Activated naive CD4-positive, alpha-beta T cell treated with anti-CD3 and anti-CD28 coated beads, Interleukin-2, amount 10 ng/mL, durations not matched to agents 7 days and 5 days (primary cell): Measurements from ENCODE around the gene SLC39A9.
"Not testable (repeated sequence)": the region's sequence is repeated elsewhere in the genome, so short reads cannot be mapped to it uniquely, and the experiment has no call there.

Experiments
- CTCF ChIA-PET: fragments of 350-600 bp; sonication (Branson Sonifier 250); formaldehyde crosslinking; loops from one replicate; lab custom pipeline; 2021; ENCODE audit warnings: antibody characterized with exemption; lab: Charles Lee
- DNase-seq: peaks from one replicate; pipeline ENCODE4 v3.0.0-alpha.2; 2020
- H3K27ac Mint-ChIP-seq: one replicate; pipeline ENCODE4 v1.8.0; 2021; ENCODE audit warnings: mild to moderate bottlenecking, moderate library complexity, mixed read lengths
- H3K27me3 Mint-ChIP-seq: one replicate; pipeline ENCODE4 v1.8.0; 2021; ENCODE audit warnings: mild to moderate bottlenecking, mixed read lengths
- H3K36me3 Mint-ChIP-seq: one replicate; pipeline ENCODE4 v1.8.0; 2021; ENCODE audit warnings: mixed read lengths
- H3K4me1 Mint-ChIP-seq: one replicate; pipeline ENCODE4 v1.8.0; 2021; ENCODE audit warnings: mixed read lengths
- H3K4me3 Mint-ChIP-seq: one replicate; pipeline ENCODE4 v1.8.0; 2021; ENCODE audit warnings: mild to moderate bottlenecking, moderate library complexity, mixed read lengths
- H3K9me3 Mint-ChIP-seq: one replicate; pipeline ENCODE4 v1.8.0; 2021; ENCODE audit warnings: mixed read lengths

The SLC39A9 gene

GRCh38 chr14:69413483-69413882, 15.0 kb downstream of the SLC39A9 start:
- peaks cover 17% of the 10 kb centered on the region for H3K36me3 Mint-ChIP-seq
- H3K4me3 Mint-ChIP-seq, result no peak overlapping the region
- H3K27ac Mint-ChIP-seq, result no peak overlapping the region
- CTCF ChIA-PET, result no interaction called here
- no peaks in the 10 kb centered on the region for H3K27me3 Mint-ChIP-seq
- DNase-seq, result no peak
- H3K9me3 Mint-ChIP-seq, result peaks cover 11% of the 10 kb centered on the region
- no peaks in the 10 kb centered on the region for H3K4me1 Mint-ChIP-seq

GRCh38 chr14:69416087-69416486, 17.6 kb downstream of the SLC39A9 start:
- H3K4me3 Mint-ChIP-seq, DNase-seq, CTCF ChIA-PET, H3K27me3 Mint-ChIP-seq, H3K27ac Mint-ChIP-seq: not testable (repeated sequence)
- H3K4me1 Mint-ChIP-seq, result peaks cover 15% of the 10 kb centered on the region
- peaks cover 11% of the 10 kb centered on the region for H3K9me3 Mint-ChIP-seq
- peaks cover 17% of the 10 kb centered on the region for H3K36me3 Mint-ChIP-seq

- CTCF ChIA-PET, result no interaction called here
- H3K27me3 Mint-ChIP-seq, result no peaks in the 10 kb centered on the region
- H3K9me3 Mint-ChIP-seq, result no peaks in the 10 kb centered on the region
- DNase-seq, result no peak
- H3K4me3 Mint-ChIP-seq, result no peak overlapping the region
- peaks cover 31% of the 10 kb centered on the region for H3K36me3 Mint-ChIP-seq
- H3K27ac Mint-ChIP-seq, result no peak overlapping the region
- peaks cover 17% of the 10 kb centered on the region for H3K4me1 Mint-ChIP-seq
Measured at GRCh38 chr14:69423279-69423678, 24.8 kb downstream of the SLC39A9 start.

DNA sequence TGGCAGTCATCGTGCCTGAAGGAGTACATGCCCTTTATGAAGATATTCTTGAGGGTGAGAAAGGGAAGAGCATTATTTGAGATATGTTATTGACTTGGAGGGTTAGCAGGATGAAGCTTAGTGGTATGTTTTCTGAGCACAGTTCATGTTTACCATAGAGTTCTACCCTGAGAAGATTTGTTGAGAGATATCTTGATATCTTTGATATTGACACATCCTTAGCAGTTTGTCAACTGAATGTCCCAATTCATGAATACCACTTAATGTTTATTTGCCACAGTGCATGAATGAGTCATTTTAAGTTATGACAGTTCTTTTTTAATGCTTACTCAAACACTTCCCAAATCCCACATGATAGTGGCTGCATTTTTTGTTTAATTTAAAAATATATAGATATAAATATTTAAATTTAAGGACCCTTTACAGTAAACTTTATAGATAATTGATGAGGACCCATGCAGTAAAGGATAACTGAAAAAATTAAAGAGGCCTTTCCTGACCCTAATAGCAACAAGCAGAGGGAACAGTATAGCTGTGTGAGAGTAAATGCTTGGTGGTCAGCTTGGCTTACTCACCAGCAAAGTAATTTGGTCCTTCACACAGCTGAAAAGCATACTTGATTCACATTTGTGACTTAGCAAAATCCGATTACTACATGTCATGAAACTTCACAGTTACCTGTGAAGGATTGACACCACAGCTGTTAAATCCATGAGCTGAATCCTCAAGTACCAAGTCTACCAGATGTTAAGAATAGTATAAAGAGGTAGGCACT, 25.8 kb downstream of the SLC39A9 start:
- no peaks in the 10 kb centered on the region for H3K9me3 Mint-ChIP-seq
- H3K36me3 Mint-ChIP-seq, result peaks cover 34% of the 10 kb centered on the region
- no peak for DNase-seq
- no peak overlapping the region for H3K4me3 Mint-ChIP-seq
- no peaks in the 10 kb centered on the region for H3K27me3 Mint-ChIP-seq
- CTCF ChIA-PET, result interaction anchor here (1.0 kb wide), 1 partner anchor 12 kb away, joined by 3 read pairs; no protein-coding TSS in a partner anchor
- peaks cover 11% of the 10 kb centered on the region for H3K4me1 Mint-ChIP-seq
- no peak overlapping the region for H3K27ac Mint-ChIP-seq

GRCh38 chr14:69427596-69427995, 29.1 kb downstream of the SLC39A9 start:
- CTCF ChIA-PET, result no interaction called here
- Mint-ChIP-seq H3K9me3 (no peaks in the 10 kb centered on the region), H3K36me3 (peaks cover 26% of the 10 kb centered on the region)

GRCh38 chr14:69428289-69428998, 30.0 kb downstream of the SLC39A9 start:
- Mint-ChIP-seq H3K27me3 (no peaks in the 10 kb centered on the region), H3K36me3 (peaks cover 26% of the 10 kb centered on the region), H3K4me3 (no peak overlapping the region), H3K4me1 (no peaks in the 10 kb centered on the region), H3K9me3 (no peaks in the 10 kb centered on the region), H3K27ac (peak overlapping the region; percentile 22)
- CTCF ChIA-PET, result no interaction called here
- no peak for DNase-seq

More at GRCh38 chr14:69427596-69427995, 29.1 kb downstream of the SLC39A9 start:
- H3K4me1 Mint-ChIP-seq, result no peaks in the 10 kb centered on the region
- H3K4me3 Mint-ChIP-seq, result no peak overlapping the region
- H3K27me3 Mint-ChIP-seq, result no peaks in the 10 kb centered on the region
- H3K27ac Mint-ChIP-seq, result no peak overlapping the region
- no peak for DNase-seq

DNA sequence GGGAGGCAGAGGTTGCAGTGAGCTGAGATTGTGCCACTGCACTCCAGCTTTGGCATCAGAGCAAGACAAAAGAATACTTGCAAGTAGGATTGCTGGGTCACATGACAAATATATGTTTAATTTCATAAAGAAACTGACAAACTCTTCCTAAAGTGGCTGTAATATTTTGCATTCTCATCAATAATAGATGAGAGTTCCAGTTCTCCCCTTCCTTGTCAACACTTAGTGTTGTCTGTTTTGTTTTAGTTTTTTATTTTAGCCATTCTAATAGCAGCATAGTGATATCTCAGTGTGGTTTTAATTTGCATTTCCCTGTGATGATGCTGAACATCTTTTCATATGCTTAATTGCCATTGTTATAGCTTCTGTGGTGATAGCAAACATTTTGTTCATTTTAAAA, 31.2 kb downstream of the SLC39A9 start:
- H3K27me3 Mint-ChIP-seq, result no peaks in the 10 kb centered on the region
- DNase-seq, result no peak
- no peak overlapping the region for H3K4me3 Mint-ChIP-seq
- no peaks in the 10 kb centered on the region for H3K4me1 Mint-ChIP-seq
- no peaks in the 10 kb centered on the region for H3K9me3 Mint-ChIP-seq
- peaks cover 22% of the 10 kb centered on the region for H3K36me3 Mint-ChIP-seq
- CTCF ChIA-PET, result no interaction called here
- H3K27ac Mint-ChIP-seq, result no peak overlapping the region

DNA sequence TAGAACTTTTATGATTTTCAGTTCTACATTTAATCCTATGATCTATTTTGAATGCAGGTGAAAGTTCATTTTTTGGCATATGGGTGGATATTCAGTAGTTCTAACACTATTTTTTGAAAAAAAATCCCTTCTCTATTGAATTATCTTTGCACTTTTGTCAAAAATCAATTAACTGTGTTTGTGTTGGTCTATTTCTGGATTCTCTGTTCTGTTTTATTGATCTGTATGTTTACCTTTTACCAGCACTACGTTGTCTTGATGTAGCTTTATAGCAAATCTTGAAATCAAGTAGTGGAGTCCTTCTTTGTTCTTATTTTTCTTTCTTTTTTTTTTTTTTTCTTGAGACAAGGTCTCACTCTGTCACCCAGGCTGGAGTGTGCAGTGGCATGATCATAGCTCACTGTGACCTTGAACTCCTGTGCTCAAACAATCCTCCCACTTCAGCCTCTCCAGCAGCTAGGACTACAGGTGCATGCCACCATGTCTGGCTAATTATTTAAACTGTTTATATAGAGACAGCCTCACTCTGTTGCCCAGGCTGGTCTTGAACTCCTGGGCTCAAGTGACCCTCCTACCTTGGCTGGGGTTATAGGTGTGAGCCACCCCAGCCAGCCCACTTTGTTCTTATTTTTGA, 31.9 kb downstream of the SLC39A9 start:
- CTCF ChIA-PET, result no interaction called here
- Mint-ChIP-seq H3K4me3 (no peak overlapping the region), H3K4me1 (no peaks in the 10 kb centered on the region), H3K9me3 (no peaks in the 10 kb centered on the region), H3K27ac (no peak overlapping the region), H3K27me3 (no peaks in the 10 kb centered on the region), H3K36me3 (peaks cover 15% of the 10 kb centered on the region)
- DNase-seq, result no peak

DNA sequence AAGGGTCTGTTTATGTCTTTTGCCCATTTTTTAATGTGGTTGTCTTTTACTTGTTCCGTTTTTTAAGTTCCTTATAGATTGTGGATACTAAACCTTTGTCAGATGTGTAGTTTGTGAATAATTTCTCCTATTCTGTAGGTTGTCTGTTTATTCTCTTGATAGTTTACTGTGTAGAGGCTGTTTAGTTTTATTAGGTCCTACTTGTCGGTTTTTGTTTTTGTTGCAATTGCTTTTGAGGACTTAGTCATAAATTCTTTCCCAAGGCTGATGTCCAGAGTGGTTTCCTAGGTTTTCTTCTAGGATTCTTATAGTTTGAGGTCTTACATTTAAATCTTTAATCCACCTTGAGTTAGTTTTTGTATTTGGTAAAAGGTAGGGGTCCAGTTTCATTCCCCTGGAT, 33.9 kb downstream of the SLC39A9 start:
- Mint-ChIP-seq H3K4me1 (no peaks in the 10 kb centered on the region), H3K27ac (no peak overlapping the region), H3K36me3 (peaks cover 9% of the 10 kb centered on the region), H3K9me3 (no peaks in the 10 kb centered on the region), H3K27me3 (no peaks in the 10 kb centered on the region), H3K4me3 (no peak overlapping the region)
- no peak for DNase-seq
- CTCF ChIA-PET, result no interaction called here

DNA sequence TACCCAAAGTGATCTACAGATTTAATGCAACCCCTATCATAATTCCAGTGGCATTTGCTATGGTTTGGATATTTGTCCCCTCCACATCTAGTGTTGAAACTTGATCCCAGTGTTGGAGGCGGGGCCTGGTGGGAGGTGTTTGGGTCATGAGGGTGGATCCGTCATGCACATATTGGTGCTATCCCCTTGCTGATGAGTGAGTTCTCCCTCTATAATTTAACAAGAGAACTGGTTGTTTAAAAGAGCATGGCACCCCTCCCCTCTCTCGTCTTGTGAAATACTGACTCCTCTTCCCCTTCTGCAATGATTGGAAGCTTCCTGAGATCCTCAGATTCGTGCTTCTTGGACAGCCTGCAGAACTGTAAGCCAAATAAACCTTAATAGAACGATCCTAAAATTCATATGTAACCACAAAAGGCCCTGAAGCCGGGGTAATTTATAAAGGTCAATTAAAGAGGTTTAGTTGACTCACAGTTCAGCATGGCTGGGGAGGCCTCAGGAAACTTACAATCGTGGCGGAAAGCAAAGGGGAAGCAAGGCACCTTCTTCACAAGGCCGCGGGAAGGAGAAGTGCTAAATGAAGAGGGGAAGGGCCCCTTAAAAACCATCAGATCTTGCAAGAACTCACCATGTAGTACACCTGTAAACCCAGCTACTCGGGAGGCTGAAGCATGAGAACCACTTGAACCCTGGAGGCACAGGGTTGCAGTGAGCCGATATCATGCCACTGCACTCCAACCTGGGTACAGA, 41.2 kb downstream of the SLC39A9 start:
- Mint-ChIP-seq H3K4me1 (no peaks in the 10 kb centered on the region), H3K27ac (no peak overlapping the region), H3K4me3 (no peak overlapping the region), H3K36me3 (peaks cover 27% of the 10 kb centered on the region), H3K9me3 (no peaks in the 10 kb centered on the region), H3K27me3 (no peaks in the 10 kb centered on the region)
- no peak for DNase-seq
- CTCF ChIA-PET, result no interaction called here

DNA sequence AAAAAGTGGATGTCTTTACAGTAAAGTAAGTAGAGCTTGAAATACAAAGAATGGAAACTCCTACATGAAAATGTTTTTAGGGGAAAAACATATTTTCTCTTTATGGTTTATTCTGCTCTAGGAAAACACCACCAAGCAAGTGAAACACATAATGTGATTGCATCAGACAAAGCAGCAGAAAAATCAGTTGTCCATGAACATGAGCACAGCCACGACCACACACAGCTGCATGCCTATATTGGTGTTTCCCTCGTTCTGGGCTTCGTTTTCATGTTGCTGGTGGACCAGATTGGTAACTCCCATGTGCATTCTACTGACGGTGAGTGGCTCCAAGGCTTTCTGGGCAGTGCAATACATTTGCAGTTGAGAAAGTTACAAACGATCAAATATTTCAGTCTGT, 43.5 kb downstream of the SLC39A9 start:
- H3K36me3 Mint-ChIP-seq, result peaks cover 35% of the 10 kb centered on the region
- no peaks in the 10 kb centered on the region for H3K9me3 Mint-ChIP-seq
- no peak overlapping the region for H3K4me3 Mint-ChIP-seq
- no peak overlapping the region for H3K27ac Mint-ChIP-seq
- DNase-seq, result no peak
- CTCF ChIA-PET, result interaction anchor here (1.0 kb wide), 1 partner anchor 181 kb away, joined by 3 read pairs; no protein-coding TSS in a partner anchor
- H3K27me3 Mint-ChIP-seq, result no peaks in the 10 kb centered on the region
- H3K4me1 Mint-ChIP-seq, result no peaks in the 10 kb centered on the region

DNA sequence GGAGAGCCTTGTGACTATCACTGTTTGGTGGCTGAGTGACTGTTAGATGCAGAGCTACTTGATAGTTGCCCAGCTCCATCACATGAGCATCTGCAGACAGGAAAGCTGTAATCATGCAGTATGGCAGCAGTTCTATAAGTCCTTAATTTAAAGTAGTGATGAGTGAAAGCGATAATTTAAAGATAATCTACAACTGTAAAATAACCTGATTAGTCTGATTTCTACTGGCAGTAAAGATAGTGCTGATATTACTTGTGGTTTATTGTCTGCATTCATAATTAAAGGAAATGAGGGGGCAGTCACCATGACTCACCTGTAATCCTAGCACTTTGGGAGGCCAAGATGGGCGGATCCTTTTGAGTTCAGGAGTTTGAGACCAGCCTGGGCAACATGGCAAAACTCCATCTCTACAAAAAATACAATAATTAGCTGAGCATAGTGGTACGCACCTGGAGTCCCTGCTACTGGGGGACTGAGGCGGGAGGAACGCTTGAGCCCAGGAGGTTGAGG, 44.9 kb downstream of the SLC39A9 start:
- no peak overlapping the region for H3K27ac Mint-ChIP-seq

GRCh38 chr14:69449216-69449615, 50.7 kb downstream of the SLC39A9 start:
- no peak for DNase-seq
- Mint-ChIP-seq H3K36me3 (peaks cover 12% of the 10 kb centered on the region), H3K27ac (no peak overlapping the region), H3K4me3 (no peak overlapping the region), H3K9me3 (no peaks in the 10 kb centered on the region), H3K27me3 (no peaks in the 10 kb centered on the region), H3K4me1 (no peaks in the 10 kb centered on the region)
- CTCF ChIA-PET, result no interaction called here

More for the DNA sequence above, 44.9 kb downstream of the SLC39A9 start:
- no peaks in the 10 kb centered on the region for H3K27me3 Mint-ChIP-seq
- no peaks in the 10 kb centered on the region for H3K4me1 Mint-ChIP-seq
- CTCF ChIA-PET, result interaction anchor here (1.0 kb wide), 1 partner anchor 182 kb away, joined by 3 read pairs; no protein-coding TSS in a partner anchor
- DNase-seq, result no peak
- H3K9me3 Mint-ChIP-seq, result no peaks in the 10 kb centered on the region
- no peak overlapping the region for H3K4me3 Mint-ChIP-seq
- H3K36me3 Mint-ChIP-seq, result peaks cover 36% of the 10 kb centered on the region

DNA sequence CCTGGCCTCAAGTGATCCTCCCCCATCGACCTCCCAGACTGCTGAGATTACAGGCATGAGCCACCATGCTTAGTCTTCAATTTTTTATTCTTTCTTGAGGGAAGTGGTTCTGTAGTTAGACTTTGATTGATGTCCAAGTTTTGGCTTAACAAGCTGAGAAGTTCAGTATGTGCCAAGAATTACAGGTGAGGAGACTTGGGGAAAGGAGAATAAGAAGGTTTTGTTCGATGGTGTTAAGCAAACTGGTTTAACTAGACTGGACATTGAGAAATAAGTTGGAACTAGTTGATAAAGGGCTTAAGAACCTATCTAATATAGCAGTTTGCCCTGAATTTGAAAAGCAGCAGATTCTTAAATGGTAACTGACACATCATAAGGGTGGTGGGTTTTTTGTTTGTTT, 53.4 kb downstream of the SLC39A9 start:
- no peaks in the 10 kb centered on the region for H3K27me3 Mint-ChIP-seq
- no peak overlapping the region for H3K4me3 Mint-ChIP-seq
- CTCF ChIA-PET, result no interaction called here
- no peak for DNase-seq
- H3K36me3 Mint-ChIP-seq, result peaks cover 9% of the 10 kb centered on the region
- H3K27ac Mint-ChIP-seq, result no peak overlapping the region
- H3K4me1 Mint-ChIP-seq, result no peaks in the 10 kb centered on the region
- H3K9me3 Mint-ChIP-seq, result no peaks in the 10 kb centered on the region
